Astrocyte of the cerebellum (primary cell): ENCODE results near the gene HS6ST2.
"Not testable (repeated sequence)": the region's sequence is repeated elsewhere in the genome, so short reads cannot be mapped to it uniquely, and the experiment has no call there.

Source experiments
- DNase-seq: peaks from one replicate; pipeline ENCODE4 v3.0.0-alpha.2; 2011; ENCODE audit warnings: low read depth
- H3K4me3 ChIP-seq: 2 replicates; pipeline ENCODE4 v1.5.1; 2011; ENCODE audit warnings: mild to moderate bottlenecking, low read depth, low read length, moderate library complexity
- in situ Hi-C: cut with HindIII; loops from 2 replicates; pipeline ENCODE4 v1.10.0; 2017; ENCODE audit warnings: low sequenced_read_pairs
- TF ChIP-seq, protein P1 (sequence below): IDR thresholded peaks from 2 replicates; pipeline ENCODE4 v1.5.1; 2012; ENCODE audit warnings: low read length, low read depth, moderate library complexity, mild to moderate bottlenecking; ENCODE audit errors: missing control alignments

HS6ST2 gene

DNA sequence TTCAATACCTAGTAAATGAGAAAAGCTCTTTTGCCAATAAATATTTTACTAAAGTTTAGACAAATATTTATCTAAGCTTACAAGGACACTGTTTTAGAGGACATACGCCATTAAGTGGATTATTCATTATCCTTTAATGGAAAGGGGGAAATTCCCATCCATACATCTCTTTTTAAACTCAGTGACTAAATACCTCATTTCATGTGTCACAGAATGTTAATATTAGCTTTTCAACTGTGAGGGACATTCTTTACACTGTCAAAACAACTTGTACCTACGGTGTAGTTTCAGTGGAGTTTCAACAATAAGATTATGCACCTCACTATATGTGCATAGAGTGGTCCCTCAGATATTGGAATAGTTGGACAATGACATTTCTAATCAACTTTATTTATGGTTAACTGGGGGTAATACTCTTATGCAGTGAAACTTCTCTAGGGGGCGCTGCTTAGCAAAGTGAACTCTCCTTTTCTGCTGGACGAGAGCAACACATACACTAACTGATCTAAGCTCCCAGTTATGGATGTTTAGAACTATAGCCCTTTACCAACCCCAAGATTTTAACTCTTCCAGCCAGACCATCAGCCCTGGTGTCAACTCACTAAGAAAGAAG lies 9.7 kb downstream of the HS6ST2 start:
- TF ChIP-seq, protein P1, sequence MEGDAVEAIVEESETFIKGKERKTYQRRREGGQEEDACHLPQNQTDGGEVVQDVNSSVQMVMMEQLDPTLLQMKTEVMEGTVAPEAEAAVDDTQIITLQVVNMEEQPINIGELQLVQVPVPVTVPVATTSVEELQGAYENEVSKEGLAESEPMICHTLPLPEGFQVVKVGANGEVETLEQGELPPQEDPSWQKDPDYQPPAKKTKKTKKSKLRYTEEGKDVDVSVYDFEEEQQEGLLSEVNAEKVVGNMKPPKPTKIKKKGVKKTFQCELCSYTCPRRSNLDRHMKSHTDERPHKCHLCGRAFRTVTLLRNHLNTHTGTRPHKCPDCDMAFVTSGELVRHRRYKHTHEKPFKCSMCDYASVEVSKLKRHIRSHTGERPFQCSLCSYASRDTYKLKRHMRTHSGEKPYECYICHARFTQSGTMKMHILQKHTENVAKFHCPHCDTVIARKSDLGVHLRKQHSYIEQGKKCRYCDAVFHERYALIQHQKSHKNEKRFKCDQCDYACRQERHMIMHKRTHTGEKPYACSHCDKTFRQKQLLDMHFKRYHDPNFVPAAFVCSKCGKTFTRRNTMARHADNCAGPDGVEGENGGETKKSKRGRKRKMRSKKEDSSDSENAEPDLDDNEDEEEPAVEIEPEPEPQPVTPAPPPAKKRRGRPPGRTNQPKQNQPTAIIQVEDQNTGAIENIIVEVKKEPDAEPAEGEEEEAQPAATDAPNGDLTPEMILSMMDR: no peak
- H3K4me3 ChIP-seq: no peak overlapping the region
- DNase-seq: no peak
- in situ Hi-C loops: no loop called here

DNA sequence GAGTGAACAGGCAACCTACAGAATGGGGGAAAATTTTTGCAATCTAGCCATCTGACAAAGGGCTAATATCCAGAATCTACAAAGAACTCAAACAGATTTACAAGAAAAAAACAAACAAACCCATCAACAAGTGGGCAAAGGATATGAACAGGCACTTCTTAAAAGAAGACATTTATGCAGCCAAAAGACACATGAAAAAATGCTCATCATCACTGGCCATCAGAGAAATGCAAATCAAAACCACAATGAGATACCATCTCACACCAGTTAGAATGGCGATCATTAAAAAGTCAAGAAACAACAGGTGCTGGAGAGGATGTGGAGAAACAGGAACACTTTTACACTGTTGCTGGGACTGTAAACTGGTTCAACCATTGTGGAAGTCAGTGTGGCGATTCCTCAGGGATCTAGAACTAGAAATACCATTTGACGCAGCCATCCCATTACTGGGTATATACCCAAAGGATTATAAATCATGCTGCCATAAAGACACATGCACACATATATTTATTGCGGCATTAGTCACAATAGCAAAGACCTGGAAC lies 13.3 kb downstream of the HS6ST2 start:
- in situ Hi-C loops, DNase-seq, H3K4me3 ChIP-seq: not testable (repeated sequence)

DNA sequence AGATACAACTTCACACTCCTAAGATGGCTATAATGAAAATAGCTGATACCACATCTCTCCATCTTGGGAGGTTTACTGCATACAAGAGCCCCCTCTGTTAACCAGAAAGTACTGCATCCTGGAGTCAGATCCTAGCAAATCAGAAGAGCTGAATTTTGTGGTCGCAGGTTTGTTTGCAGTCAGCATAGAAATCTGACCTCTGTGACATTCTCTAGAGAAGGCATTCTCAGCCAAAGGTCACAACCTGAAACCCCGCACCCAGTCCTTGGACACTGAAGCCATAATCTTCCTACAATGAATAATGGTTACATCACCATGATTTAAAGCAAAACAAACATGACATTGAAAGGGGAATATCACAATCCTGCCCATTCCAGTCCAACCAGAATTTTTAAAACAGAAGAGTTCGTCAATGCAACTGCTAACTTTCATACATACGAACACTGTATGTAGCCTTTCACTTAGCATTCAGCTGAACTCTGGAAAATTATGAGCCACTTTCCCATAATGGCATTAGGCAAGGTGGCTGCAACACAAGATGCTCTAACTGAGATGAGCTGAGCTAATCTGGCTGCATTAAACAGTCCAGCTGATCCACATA lies 17.6 kb downstream of the HS6ST2 start:
- TF ChIP-seq, protein P1: peak; percentile 31
- H3K4me3 ChIP-seq: no peak overlapping the region
- in situ Hi-C loops: no loop called here
- DNase-seq: no peak

DNA sequence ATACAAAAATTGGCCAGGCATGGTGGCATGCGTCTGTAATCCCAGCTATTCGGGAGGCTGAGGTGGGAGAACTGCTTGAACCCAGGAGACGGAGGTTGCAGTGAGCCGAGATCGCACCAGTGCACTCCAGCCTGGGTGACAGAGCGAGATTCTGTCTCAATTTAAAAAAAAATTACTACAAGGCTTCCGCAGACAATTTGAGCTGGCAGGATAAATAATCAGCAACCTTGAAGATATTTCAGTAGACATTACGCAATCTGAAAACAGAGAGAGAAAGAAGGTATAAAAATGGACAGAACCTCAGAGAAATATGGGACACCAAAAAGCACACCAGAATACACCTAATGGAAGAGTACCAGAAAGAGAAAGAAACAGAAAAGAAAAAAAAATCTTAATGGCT lies 25.3 kb downstream of the HS6ST2 start:
- DNase-seq: no peak
- in situ Hi-C loops: no loop called here
- H3K4me3 ChIP-seq: no peak overlapping the region
- TF ChIP-seq, protein P1: no peak

DNA sequence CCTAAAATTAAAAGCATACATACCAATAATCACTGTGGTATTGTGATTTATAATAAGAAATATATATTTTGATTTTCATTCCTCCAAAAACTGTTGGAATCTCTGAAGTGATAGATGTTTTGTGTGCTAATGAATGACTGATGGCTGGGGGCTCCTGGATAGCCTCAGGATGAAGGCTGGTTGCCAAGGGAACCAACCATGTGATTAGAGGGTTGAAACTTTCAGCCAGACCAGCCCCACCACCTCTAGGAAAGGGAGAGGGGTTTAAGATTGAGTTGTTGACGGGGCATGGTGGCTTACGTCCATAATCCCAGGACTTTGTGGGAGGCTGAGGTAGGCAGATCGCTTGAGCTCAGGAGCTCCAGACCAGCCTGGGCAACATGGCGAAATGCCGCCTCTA lies 34.0 kb downstream of the HS6ST2 start:
- in situ Hi-C loops: no loop called here
- H3K4me3 ChIP-seq: no peak overlapping the region
- no peak for DNase-seq
- TF ChIP-seq, protein P1: no peak

DNA sequence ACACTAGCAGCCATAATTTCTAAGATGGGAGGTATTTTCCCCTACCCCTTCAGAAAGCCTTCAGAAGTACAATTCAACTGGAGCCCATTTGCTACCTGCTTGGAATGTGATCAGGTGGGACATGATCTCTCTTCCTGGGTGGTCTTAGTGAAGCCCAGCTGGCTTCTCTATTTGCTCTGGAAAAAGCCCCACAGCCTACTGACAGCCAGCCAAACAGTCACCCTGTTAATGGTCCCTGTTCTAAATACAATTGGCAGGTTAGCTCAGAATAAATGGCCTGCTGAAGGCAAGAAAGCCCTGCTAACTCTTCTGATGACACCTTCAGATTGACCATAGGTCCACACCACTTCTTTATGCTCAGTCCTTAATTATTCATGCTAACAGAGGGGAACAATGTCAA lies 39.9 kb downstream of the HS6ST2 start:
- no peak overlapping the region for H3K4me3 ChIP-seq
- TF ChIP-seq, protein P1: no peak
- no peak for DNase-seq
- in situ Hi-C loops: no loop called here

DNA sequence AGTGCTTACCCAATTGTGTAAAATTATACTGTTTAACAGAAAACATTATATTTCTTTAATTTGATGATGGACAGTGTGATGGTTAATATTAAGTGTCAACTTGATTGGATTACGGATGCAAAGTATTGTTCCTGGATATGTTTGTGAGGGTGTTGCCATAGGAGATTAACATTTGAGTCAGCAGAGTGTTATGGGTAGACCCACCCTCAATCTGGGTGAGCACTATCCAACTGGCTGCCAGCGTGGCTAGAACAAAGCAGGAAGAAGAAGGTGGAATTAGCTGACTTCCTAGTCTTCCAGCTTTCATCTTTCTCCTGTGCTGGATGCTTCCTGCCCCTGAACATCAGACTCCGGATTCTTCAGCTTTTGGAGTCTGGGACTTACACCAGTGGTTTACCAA lies 42.1 kb downstream of the HS6ST2 start:
- TF ChIP-seq, protein P1: no peak
- in situ Hi-C loops: no loop called here
- no peak for DNase-seq
- H3K4me3 ChIP-seq: no peak overlapping the region
